ENCODE results near the gene DENND6B.
"Not testable (repeated sequence)": the region's sequence is repeated elsewhere in the genome, so short reads cannot be mapped to it uniquely, and the experiment has no call there.

DNA sequence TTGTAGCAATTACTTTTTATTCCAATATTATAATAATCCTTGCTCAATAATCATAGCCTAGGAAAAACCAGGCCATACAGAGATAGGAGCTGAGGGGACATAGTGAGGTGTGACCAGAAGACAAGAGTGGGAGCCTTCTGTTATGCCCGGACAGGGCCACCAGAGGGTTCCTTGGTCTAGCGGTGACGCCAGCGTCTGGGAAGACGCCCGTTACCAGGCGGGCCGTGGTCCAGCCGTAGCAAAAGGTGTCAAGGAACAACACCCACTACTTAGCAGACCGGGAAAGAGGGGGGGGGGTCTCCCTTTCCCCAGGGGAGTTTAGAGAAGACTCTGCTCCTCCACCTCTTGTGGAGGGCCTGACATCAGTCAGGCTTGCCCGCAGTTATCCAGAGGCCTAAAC, 53.5 kb downstream of the DENND6B start:
- TF ChIP-seq, protein P1, sequence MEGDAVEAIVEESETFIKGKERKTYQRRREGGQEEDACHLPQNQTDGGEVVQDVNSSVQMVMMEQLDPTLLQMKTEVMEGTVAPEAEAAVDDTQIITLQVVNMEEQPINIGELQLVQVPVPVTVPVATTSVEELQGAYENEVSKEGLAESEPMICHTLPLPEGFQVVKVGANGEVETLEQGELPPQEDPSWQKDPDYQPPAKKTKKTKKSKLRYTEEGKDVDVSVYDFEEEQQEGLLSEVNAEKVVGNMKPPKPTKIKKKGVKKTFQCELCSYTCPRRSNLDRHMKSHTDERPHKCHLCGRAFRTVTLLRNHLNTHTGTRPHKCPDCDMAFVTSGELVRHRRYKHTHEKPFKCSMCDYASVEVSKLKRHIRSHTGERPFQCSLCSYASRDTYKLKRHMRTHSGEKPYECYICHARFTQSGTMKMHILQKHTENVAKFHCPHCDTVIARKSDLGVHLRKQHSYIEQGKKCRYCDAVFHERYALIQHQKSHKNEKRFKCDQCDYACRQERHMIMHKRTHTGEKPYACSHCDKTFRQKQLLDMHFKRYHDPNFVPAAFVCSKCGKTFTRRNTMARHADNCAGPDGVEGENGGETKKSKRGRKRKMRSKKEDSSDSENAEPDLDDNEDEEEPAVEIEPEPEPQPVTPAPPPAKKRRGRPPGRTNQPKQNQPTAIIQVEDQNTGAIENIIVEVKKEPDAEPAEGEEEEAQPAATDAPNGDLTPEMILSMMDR (IDR thresholded peaks at IDR 0.05; ENCODE audit: low read length), result not testable (repeated sequence)
- TF ChIP-seq EZH2 (IDR thresholded peaks at IDR 0.05; ENCODE audit: borderline replicate concordance, low read length), result not testable (repeated sequence)
